ENCODE data around the gene ZNF214.
"Not testable (repeated sequence)": the region's sequence is repeated elsewhere in the genome, so short reads cannot be mapped to it uniquely, and the experiment has no call there.

ZNF214 gene

GRCh38 chr11:6986487-6986886 lies 33.7 kb downstream of the ZNF214 start:
- no peak for DNase-seq

- no peak for DNase-seq
These were observed 40.8 kb downstream of the ZNF214 start for GRCh38 chr11:6979365-6979764.

DNA sequence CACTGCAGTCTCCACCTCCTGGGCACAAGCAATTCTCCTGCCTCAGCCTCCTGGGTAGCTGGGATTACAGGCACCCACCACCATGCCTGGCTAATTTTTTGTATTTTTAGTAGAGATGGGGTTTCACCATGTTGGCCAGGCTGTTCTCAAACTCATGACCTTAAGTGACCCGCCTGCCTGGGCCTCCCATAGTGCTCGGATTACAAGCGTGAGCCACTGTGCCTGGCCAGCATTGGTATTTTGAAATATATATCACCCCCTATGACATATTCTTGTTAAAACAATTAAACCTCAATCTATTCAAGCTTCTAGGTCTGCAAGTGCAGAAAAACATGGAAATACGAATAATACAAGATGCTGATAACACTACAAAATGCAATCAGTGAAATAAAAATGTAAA lies 50.3 kb downstream of the ZNF214 start:
- DNase-seq: not testable (repeated sequence)

DNA sequence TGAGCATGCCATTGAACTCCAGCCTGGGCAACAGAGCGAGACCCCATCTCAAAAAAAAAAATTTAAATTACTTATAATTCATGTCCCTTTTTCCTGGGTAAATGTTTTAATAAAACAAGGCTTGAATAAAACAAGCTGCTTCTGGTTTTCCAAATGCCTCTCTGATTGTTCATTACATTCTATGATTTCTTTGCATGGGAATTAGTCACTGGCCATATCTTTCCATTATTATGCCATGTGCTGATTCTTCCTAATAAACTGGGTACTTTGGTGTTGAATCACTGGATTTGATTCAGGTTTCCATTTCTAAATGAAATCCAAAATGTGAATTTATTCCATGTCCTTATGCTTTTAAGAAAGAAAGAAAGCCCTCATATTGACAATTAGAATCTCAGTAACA lies 51.3 kb downstream of the ZNF214 start:
- DNase-seq: no peak

DNA sequence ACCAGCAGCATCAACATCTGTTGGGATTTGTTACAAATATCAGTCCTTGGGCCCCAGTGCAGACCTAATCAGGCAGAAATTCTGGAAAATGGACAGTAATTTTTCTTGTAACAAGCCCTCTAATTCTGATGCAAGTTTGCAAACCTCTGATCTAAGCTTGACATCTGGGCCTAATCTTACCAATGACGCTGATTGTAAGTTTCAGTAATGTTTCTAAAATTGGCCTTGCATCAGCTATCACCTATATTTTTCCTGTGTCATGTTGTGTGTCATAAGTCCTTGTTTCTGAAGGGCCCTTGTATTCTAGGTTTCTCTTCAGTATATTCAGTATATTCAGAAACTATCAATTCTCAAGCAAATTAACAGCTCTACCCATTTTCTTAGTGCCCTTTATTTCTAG lies 57.5 kb downstream of the ZNF214 start:
- no peak for DNase-seq

DNA sequence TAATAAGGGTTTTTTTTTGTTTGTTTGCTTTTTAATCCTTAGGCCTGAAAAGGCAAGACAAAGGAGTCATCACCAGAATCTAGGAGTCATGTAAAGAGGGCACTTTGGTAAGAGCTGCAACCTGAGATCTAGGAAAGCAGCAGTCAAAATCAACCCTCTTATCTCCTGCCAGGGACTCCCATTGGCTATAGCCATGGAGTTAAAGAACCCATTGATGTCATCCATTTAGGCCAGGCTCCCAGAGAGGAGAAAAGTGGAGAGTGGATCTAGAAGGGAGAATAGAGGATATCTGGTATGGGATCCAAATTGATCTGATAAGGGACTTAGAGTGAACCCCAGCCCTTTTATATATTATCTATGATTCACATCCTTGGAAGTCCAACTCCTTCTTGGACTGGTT lies 58.0 kb downstream of the ZNF214 start:
- no peak for DNase-seq

- not testable (repeated sequence) for DNase-seq
These were observed 65.9 kb downstream of the ZNF214 start for GRCh38 chr11:6954248-6954647.

Measured in CD4-positive, alpha-beta T cell treated with Interleukin-17A for 4 hours (primary cell).